Activated B cell treated with CpG ODN at 0.5 μM for 24 hours (primary cell): ENCODE results near the gene KYAT1. TPM values are rescaled to one million over a fixed set of nuclear protein-coding genes. Genes with fewer than 3 reads are reported as not detected.

Experiments
- ATAC-seq: fragments of 200-7000 bp; cut with Tn5 transposase; one replicate; pipeline ENCODE4 v1.10.0; 2021; ENCODE audit warnings: low read depth, mild to moderate bottlenecking, moderate library complexity
- CTCF ChIA-PET: fragments of 350-600 bp; sonication (Branson Sonifier 250); formaldehyde crosslinking; loops from one replicate; lab custom pipeline; 2021; ENCODE audit warnings: antibody characterized with exemption; lab: Charles Lee
- POLR2A ChIA-PET: fragments of 350-600 bp; sonication (Branson Sonifier 250); formaldehyde crosslinking; loops from one replicate; lab custom pipeline; 2021; ENCODE audit warnings: antibody characterized with exemption; lab: Charles Lee
- DNase-seq: peaks from one replicate; pipeline ENCODE4 v3.0.0; 2022
- H3K27ac Mint-ChIP-seq: one replicate; pipeline ENCODE4 v1.8.0; 2020; ENCODE audit warnings: mixed read lengths
- H3K27me3 Mint-ChIP-seq: one replicate; pipeline ENCODE4 v1.8.0; 2021; ENCODE audit warnings: mixed read lengths
- H3K36me3 Mint-ChIP-seq: one replicate; pipeline ENCODE4 v1.8.0; 2021; ENCODE audit warnings: low read depth, mixed read lengths
- H3K4me1 Mint-ChIP-seq: one replicate; pipeline ENCODE4 v1.8.0; 2021; ENCODE audit warnings: mixed read lengths
- H3K4me3 Mint-ChIP-seq: one replicate; pipeline ENCODE4 v1.8.0; 2020; ENCODE audit warnings: mild to moderate bottlenecking, mixed read lengths
- H3K9me3 Mint-ChIP-seq: one replicate; pipeline ENCODE4 v1.8.0; 2020; ENCODE audit warnings: mixed read lengths
- intact Hi-C: fragments of 100-400 bp; cut with micrococcal nuclease; formaldehyde crosslinking; loops from one replicate; pipeline ENCODE4 v1.15.1; 2024
- total RNA-seq: library from RNA; stranded (reverse); gene quantifications from 2 replicates; pipeline ENCODE4 v1.2.3, GENCODE V29; 2022
- TF ChIP-seq, protein P1 (sequence below): fragments of 200-600 bp; IDR thresholded peaks from one replicate; pipeline ENCODE4 v1.8.0; 2022; ENCODE audit warnings: antibody characterized with exemption, mild to moderate bottlenecking

The KYAT1 gene
- total RNA-seq, 1 donor from 2014 or later: 4.3 TPM

- TF ChIP-seq, protein P1, sequence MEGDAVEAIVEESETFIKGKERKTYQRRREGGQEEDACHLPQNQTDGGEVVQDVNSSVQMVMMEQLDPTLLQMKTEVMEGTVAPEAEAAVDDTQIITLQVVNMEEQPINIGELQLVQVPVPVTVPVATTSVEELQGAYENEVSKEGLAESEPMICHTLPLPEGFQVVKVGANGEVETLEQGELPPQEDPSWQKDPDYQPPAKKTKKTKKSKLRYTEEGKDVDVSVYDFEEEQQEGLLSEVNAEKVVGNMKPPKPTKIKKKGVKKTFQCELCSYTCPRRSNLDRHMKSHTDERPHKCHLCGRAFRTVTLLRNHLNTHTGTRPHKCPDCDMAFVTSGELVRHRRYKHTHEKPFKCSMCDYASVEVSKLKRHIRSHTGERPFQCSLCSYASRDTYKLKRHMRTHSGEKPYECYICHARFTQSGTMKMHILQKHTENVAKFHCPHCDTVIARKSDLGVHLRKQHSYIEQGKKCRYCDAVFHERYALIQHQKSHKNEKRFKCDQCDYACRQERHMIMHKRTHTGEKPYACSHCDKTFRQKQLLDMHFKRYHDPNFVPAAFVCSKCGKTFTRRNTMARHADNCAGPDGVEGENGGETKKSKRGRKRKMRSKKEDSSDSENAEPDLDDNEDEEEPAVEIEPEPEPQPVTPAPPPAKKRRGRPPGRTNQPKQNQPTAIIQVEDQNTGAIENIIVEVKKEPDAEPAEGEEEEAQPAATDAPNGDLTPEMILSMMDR: no peak
- DNase-seq (no peak), ATAC-seq (no peak)
- Mint-ChIP-seq H3K4me3 (no peak overlapping the region), H3K36me3 (peaks cover 26% of the 10 kb centered on the region), H3K4me1 (no peaks in the 10 kb centered on the region), H3K27ac (no peak overlapping the region), H3K9me3 (no peaks in the 10 kb centered on the region), H3K27me3 (no peaks in the 10 kb centered on the region)
- intact Hi-C loops: no loop called here
- POLR2A ChIA-PET: no interaction called here
- CTCF ChIA-PET: no interaction called here
These were observed 70.9 kb downstream of the KYAT1 start for GRCh38 chr9:128810873-128811272.

DNA sequence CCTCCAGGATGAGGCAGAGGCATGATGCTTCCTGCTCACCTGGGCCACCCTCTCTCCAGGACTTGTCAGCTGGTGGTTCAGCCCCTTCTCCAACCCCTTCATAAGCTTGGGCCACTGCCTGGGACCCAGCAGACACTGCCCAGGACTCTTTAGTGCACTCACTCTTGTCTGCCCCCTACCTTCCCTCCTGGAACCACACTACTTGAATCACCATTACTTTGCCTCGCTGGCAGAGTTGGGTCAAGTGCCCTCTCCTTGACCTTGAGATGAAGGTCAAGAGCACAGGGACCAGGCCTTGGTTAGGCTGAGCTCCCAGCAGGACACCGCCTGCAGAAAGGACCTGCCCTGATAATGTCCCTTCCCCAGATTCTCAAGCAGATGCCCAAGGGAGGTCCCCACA is 71.9 kb downstream of the KYAT1 start:
- H3K27ac Mint-ChIP-seq: no peak overlapping the region
- TF ChIP-seq, protein P1: no peak

DNA sequence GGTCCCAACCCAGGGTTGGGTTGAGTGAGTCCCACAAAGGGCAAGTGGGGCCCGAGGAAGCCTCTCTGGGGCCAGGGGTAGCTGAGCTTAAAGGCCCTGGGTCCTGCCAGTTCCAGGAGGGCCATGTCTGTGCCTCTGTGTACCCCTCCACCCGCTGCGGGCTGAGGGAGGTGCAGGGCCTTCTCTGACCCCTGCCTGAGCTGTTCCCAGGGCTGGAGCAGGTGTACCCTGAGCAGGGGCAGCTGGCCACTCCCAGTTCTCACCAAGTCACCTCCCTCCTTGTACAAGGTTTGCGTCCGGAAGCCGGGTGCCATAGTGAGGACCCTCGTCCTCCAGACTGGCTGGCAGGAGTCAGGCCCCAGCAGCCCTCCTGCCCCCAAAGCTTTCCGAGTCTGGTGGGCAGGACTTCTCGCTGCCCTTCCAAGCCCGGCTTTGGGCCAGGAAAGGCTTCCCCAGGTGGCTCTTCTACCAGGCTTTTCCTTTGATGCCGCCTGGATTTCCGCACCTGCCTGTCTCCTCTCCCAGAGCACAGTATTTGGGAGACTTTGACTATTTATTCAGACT is 72.6 kb downstream of the KYAT1 start:
- CTCF ChIA-PET: no interaction called here
- ATAC-seq (no peak), DNase-seq (no peak)
- H3K27ac Mint-ChIP-seq: no peak overlapping the region
- intact Hi-C loops: no loop called here
- H3K27me3 Mint-ChIP-seq: no peaks in the 10 kb centered on the region
- H3K4me1 Mint-ChIP-seq: no peaks in the 10 kb centered on the region
- H3K9me3 Mint-ChIP-seq: no peaks in the 10 kb centered on the region
- no peak overlapping the region for H3K4me3 Mint-ChIP-seq
- POLR2A ChIA-PET: no interaction called here
- H3K36me3 Mint-ChIP-seq: peaks cover 36% of the 10 kb centered on the region
- TF ChIP-seq, protein P1: no peak

More for the DNA sequence above, 71.9 kb downstream of the KYAT1 start:
- DNase-seq: no peak
- POLR2A ChIA-PET: no interaction called here
- Mint-ChIP-seq H3K9me3 (no peaks in the 10 kb centered on the region), H3K4me3 (no peak overlapping the region), H3K27me3 (no peaks in the 10 kb centered on the region), H3K36me3 (peaks cover 33% of the 10 kb centered on the region), H3K4me1 (no peaks in the 10 kb centered on the region)
- no peak for ATAC-seq
- intact Hi-C loops: no loop called here
- CTCF ChIA-PET: no interaction called here

DNA sequence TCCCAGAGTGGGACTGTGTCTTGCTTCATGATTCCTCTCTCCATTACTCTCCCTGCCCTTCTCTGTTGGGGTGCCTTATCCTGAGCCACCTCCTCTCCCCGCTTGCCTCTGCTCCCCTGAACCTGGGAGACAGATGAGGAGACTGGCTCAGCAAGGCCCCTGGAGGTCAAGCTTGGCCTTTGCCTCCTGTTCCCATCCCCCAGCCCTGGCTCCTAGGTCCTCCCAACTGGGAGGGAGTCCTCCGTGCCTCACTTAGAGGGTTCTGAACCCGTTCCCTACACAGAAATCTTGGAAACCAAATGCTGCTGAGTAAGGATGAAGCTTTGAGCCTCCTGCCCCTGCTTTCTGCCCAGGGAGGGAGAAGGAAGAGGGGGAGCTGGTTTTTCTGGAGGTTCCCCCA is 73.2 kb downstream of the KYAT1 start:
- ChIA-PET CTCF (interaction anchor here (1.0 kb wide), 1 partner anchor 10 kb away, joined by 3 read pairs; the partner anchor contains the start of gene ENDOG), POLR2A (no interaction called here)
- no peaks in the 10 kb centered on the region for H3K4me1 Mint-ChIP-seq
- H3K36me3 Mint-ChIP-seq: peaks cover 42% of the 10 kb centered on the region
- ATAC-seq: no peak
- H3K27me3 Mint-ChIP-seq: no peaks in the 10 kb centered on the region
- DNase-seq: no peak
- H3K27ac Mint-ChIP-seq: no peak overlapping the region
- no peak overlapping the region for H3K4me3 Mint-ChIP-seq
- intact Hi-C loops: no loop called here
- no peaks in the 10 kb centered on the region for H3K9me3 Mint-ChIP-seq
- TF ChIP-seq, protein P1: no peak

- TF ChIP-seq, protein P1: no peak
- CTCF ChIA-PET: interaction anchor here (1.0 kb wide), 1 partner anchor 11 kb away, joined by 3 read pairs; the partner anchor contains the start of gene ENDOG
- Mint-ChIP-seq H3K36me3 (peaks cover 49% of the 10 kb centered on the region), H3K4me3 (no peak overlapping the region), H3K27me3 (no peaks in the 10 kb centered on the region), H3K27ac (no peak overlapping the region), H3K9me3 (no peaks in the 10 kb centered on the region), H3K4me1 (no peaks in the 10 kb centered on the region)
- DNase-seq (no peak), ATAC-seq (no peak)
- POLR2A ChIA-PET: no interaction called here
- intact Hi-C loops: no loop called here
These were observed 73.9 kb downstream of the KYAT1 start for GRCh38 chr9:128807827-128808226.
